Activated T-helper 1 cell treated with Interleukin-2 at 50 U/mL for 16 hours (primary cell): ENCODE measurements around the gene LMF1.

ENCODE experiments used
- DNase-seq: peaks from one replicate; pipeline ENCODE4 v3.0.0-alpha.2; 2020; ENCODE audit warnings: low read depth

LMF1 gene

DNA sequence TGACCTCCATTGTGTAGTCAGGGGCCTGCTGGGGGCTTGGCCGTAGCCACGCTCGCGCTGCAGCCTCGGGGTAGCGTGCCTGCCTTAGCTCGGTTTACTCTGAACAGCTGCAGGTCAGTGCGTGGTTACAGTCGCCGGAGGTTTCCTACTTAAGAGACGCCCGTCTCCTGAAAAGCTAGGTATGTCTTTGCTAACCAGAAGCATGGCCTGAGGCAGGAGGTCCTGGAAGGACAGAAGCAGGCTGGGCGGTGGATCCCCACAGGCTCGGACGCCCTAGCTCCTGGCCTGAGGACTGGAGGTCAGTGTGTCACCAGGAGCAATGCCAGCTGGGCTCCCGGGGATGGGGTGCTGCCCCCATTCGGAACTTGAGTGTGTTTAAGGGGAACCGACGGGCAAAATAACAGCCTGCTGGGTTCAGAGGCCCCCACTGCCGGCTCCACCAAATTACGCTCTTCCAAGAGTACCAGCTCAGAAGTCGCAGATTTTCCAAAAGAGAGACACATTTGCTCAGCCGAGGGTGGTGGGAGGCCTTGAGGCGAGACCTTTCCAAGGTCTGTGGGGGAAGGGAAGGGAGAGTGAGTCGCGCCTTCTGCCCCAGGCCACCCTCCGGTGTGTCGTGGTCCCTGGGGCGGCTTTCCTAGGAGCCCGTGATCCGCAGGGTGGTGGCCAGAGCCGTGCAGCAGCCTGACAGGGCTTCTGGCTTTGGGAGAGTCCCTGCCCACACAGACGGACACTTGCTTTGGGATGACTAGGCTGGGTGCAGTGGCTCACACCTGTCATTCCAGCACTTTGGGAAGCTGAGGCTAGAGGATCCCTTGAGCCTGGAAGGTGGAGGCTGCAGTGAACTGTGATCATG is 166.4 kb downstream of the LMF1 start:
- no peak for DNase-seq

DNA sequence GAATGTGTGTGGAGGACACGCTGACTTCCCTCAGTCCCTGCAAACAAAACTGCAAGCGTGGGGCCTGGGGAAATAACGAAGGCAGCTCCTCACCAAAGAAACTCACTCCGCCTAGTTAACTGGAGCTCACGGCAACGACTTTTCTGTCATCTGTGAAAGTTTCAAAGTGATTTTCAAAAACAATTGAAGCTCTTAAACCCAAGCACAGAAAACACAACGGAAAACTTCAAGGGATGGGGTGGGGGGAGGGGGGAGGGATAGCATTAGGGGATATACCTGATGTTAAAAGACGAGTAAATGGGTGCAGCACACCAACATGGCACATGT is 167.1 kb downstream of the LMF1 start:
- no peak for DNase-seq
